HepG2 (cell line): Measurements from ENCODE around the gene ATP5MG. TPM values are rescaled to one million over a fixed set of nuclear protein-coding genes. Genes with fewer than 3 reads are reported as not detected.

Experiments
- CEBPB ChIP-seq: IDR thresholded peaks from 2 replicates; pipeline ENCODE4 v1.6.1; 2011; ENCODE audit warnings: low read depth, low read length, improper control_type of control experiment, borderline replicate concordance
- CTCF ChIP-seq: sonication (generic); formaldehyde crosslinking; IDR thresholded peaks from 2 replicates; pipeline ENCODE4 v1.5.0; 2020; ENCODE audit warnings: mild to moderate bottlenecking, missing genetic modification reagents, moderate library complexity
- HNF4G ChIP-seq, 2 experiments: sonication (generic) in 1 of 2; formaldehyde crosslinking in 1 of 2; IDR thresholded peaks; 2 replicates each; pipeline versions ENCODE4 v1.4.0 to v1.6.1; 2011 to 2020; ENCODE audit warnings: borderline replicate concordance in 2 of 2, low read depth in 2 of 2, mild to moderate bottlenecking in 2 of 2, low read length in 1 of 2, missing genetic modification reagents in 1 of 2, moderate library complexity in 1 of 2
- KDM1A ChIP-seq: IDR thresholded peaks from 2 replicates; pipeline ENCODE4 v1.6.1; 2016; ENCODE audit warnings: missing compliant biosample characterization
- KLF6 ChIP-seq: IDR thresholded peaks from 2 replicates; pipeline ENCODE4 v1.8.0; 2016; ENCODE audit warnings: missing biosample characterization, missing genetic modification reagents
- LRRFIP1 ChIP-seq: sonication (generic); formaldehyde crosslinking; conservative IDR thresholded peaks from 2 replicates; pipeline ENCODE4 v1.4.0; 2020; ENCODE audit warnings: missing genetic modification reagents
- NFKB2 ChIP-seq: sonication (generic); formaldehyde crosslinking; IDR thresholded peaks from 2 replicates; pipeline ENCODE4 v1.4.0; 2020; ENCODE audit warnings: missing genetic modification reagents, borderline replicate concordance
- PRDM4 ChIP-seq: sonication (generic); formaldehyde crosslinking; IDR thresholded peaks from 2 replicates; pipeline ENCODE4 v1.9.0; 2021; ENCODE audit warnings: missing genetic modification reagents, borderline replicate concordance
- RXRA ChIP-seq: sonication (generic); formaldehyde crosslinking; IDR thresholded peaks from 2 replicates; pipeline ENCODE4 v1.5.1; 2020; ENCODE audit warnings: missing genetic modification reagents
- SP140L ChIP-seq: sonication (generic); formaldehyde crosslinking; IDR thresholded peaks from 2 replicates; pipeline ENCODE4 v1.4.0; 2020; ENCODE audit warnings: missing genetic modification reagents, borderline replicate concordance
- TOPORS ChIP-seq: sonication (generic); formaldehyde crosslinking; IDR thresholded peaks from 2 replicates; pipeline ENCODE4 v1.8.0; 2023; ENCODE audit warnings: mild to moderate bottlenecking, missing genetic modification reagents
- TSC22D2 ChIP-seq: sonication (generic); formaldehyde crosslinking; IDR thresholded peaks from 2 replicates; pipeline ENCODE4 v1.5.1; 2020; ENCODE audit warnings: missing genetic modification reagents, mild to moderate bottlenecking, borderline replicate concordance
- XBP1 ChIP-seq: sonication (generic); formaldehyde crosslinking; IDR thresholded peaks from 2 replicates; pipeline ENCODE4 v1.5.0; 2020; ENCODE audit warnings: missing genetic modification reagents
- ZBTB3 ChIP-seq: sonication (generic); formaldehyde crosslinking; IDR thresholded peaks from 2 replicates; pipeline ENCODE4 v1.4.0; 2020; ENCODE audit warnings: low read depth, mild to moderate bottlenecking, moderate library complexity, missing genetic modification reagents, borderline replicate concordance
- ZBTB39 ChIP-seq: sonication (generic); formaldehyde crosslinking; IDR thresholded peaks from 2 replicates; pipeline ENCODE4 v1.5.0; 2020; ENCODE audit warnings: missing genetic modification reagents
- ZNF143 ChIP-seq: sonication (generic); formaldehyde crosslinking; IDR thresholded peaks from 2 replicates; pipeline ENCODE4 v1.4.0; 2020; ENCODE audit warnings: missing genetic modification reagents
- ZNF713 ChIP-seq: sonication (generic); formaldehyde crosslinking; IDR thresholded peaks from 2 replicates; pipeline ENCODE4 v1.4.0; 2020; ENCODE audit warnings: mild to moderate bottlenecking, missing genetic modification reagents
- ZNF720 ChIP-seq: sonication (generic); formaldehyde crosslinking; IDR thresholded peaks from 2 replicates; pipeline ENCODE4 v1.4.0; 2020; ENCODE audit warnings: missing genetic modification reagents
- ZNF878 ChIP-seq: sonication (generic); formaldehyde crosslinking; IDR thresholded peaks from 2 replicates; pipeline ENCODE4 v1.8.1; 2023; ENCODE audit warnings: mild to moderate bottlenecking, missing genetic modification reagents, moderate library complexity
- ZSCAN20 ChIP-seq: sonication (generic); formaldehyde crosslinking; IDR thresholded peaks from 2 replicates; pipeline ENCODE4 v1.4.0; 2020; ENCODE audit warnings: missing genetic modification reagents, mild to moderate bottlenecking, borderline replicate concordance
- polyA plus RNA-seq, 8 experiments: library from polyadenylated mRNA; depleted of rRNA in 3 of 8; stranded (reverse) in 7 of 8; unstranded in 1 of 8; fragments of >200 nt; fragmentation: Illumina TruSeq in 4 of 8; extraction: Trizol in 4 of 8; gene quantifications; 2 replicates each; pipeline versions ENCODE4 v1.2.1 to v1.2.3, GENCODE V29; 2011 to 2016; ENCODE audit warnings: low read depth in 4 of 8, missing spikeins in 1 of 8, mixed read lengths in 1 of 8; ENCODE audit not compliant: insufficient read depth in 1 of 8
- total RNA-seq, 5 experiments: library from RNA; depleted of rRNA; stranded (reverse); fragments of >200 nt; fragmentation: Illumina TruSeq; extraction: Trizol; gene quantifications; 2 replicates each; pipeline ENCODE4 v1.2.3, GENCODE V29; 2016; ENCODE audit warnings: low read depth in 1 of 5

The ATP5MG gene
- total and polyA plus RNA-seq, 2 of the 13 experiments (the other 11 are each of a cell fraction or from before 2014, with no cell fraction given) = 260 to 320 TPM

- TF ChIP-seq RXRA (CRISPR knock-in tag) = no peak
- TF ChIP-seq XBP1 (CRISPR knock-in tag) = no peak
- no peak for TF ChIP-seq ZBTB3 (CRISPR knock-in tag)
- TF ChIP-seq CTCF = peak; percentile 16; the same call in 1 of the 2 replicates
- TF ChIP-seq KDM1A (CRISPR knock-in tag) = no peak
- no peak for TF ChIP-seq TSC22D2
- no peak for TF ChIP-seq HNF4G (IDR thresholded peaks at IDR 0.05; ENCODE audit: borderline replicate concordance, low read depth, low read length)
- no peak for TF ChIP-seq HNF4G (CRISPR knock-in tag; IDR thresholded peaks at IDR 0.05; ENCODE audit: borderline replicate concordance, low read depth)
- no peak for TF ChIP-seq LRRFIP1 (CRISPR knock-in tag)
- peak; percentile 45; the same call in 1 of the 2 replicates for TF ChIP-seq ZNF878 (CRISPR knock-in tag)
- no peak for TF ChIP-seq ZNF720
- TF ChIP-seq NFKB2 (CRISPR knock-in tag) = no peak
- no peak for TF ChIP-seq SP140L (CRISPR knock-in tag)
- no peak; the same call in 1 of the 2 replicates for TF ChIP-seq PRDM4 (CRISPR knock-in tag)
- no peak for TF ChIP-seq CEBPB
- TF ChIP-seq ZNF143 (CRISPR knock-in tag) = no peak
- no peak for TF ChIP-seq TOPORS (CRISPR knock-in tag)
- TF ChIP-seq ZBTB39 = no peak
- TF ChIP-seq ZNF713 (CRISPR knock-in tag) = no peak
- no peak for TF ChIP-seq KLF6
- TF ChIP-seq ZSCAN20 (CRISPR knock-in tag) = no peak
Measured at GRCh38 chr11:118401151-118401879, at the start of gene ATP5MG (continued).
